ENCODE data around the gene CATSPERB.

GRCh38 chr14:91754185-91754584 is 22.3 kb upstream of the CATSPERB start:
- TF ChIP-seq CTCF (IDR thresholded peaks at IDR 0.05; ENCODE audit: control extremely low read depth in 1 of 3, insufficient read depth in 1 of 3, low read depth in 1 of 3, low read length in 3 of 3) (no peak), EZH2 (IDR thresholded peaks at IDR 0.05; ENCODE audit: low read depth, low read length, severe bottlenecking) (no peak), EGR1 (IDR thresholded peaks at IDR 0.05; ENCODE audit: borderline replicate concordance, low read depth, low read length) (no peak), POLR2A (IDR thresholded peaks at IDR 0.05; ENCODE audit: control extremely low read depth in 1 of 2, low read depth in 2 of 2, low read length in 2 of 2) (no peak), POLR2AphosphoS5 (IDR thresholded peaks at IDR 0.05; ENCODE audit: low read depth, low read length) (no peak), JUND (IDR thresholded peaks at IDR 0.05; ENCODE audit: low read length) (no peak), SUZ12 (IDR thresholded peaks at IDR 0.05; ENCODE audit: low read length) (no peak), CHD1 (IDR thresholded peaks at IDR 0.05; ENCODE audit: low read depth, low read length) (no peak)

All from H1 (cell line).